HT-29 (cell line): Measurements from ENCODE around the gene ADARB2. TPM values are rescaled to one million over a fixed set of nuclear protein-coding genes. Genes with fewer than 3 reads are reported as not detected.
"Not testable (repeated sequence)": the region's sequence is repeated elsewhere in the genome, so short reads cannot be mapped to it uniquely, and the experiment has no call there.

Source experiments
- DNase-seq: peaks from one replicate; pipeline ENCODE4 v3.0.0-alpha.2; 2015; ENCODE audit warnings: low spot score
- total RNA-seq: library from RNA; depleted of rRNA; stranded (reverse); fragments of >200 nt; shearing (Covaris generic); gene quantifications from 2 replicates; pipeline ENCODE4 v1.2.3, GENCODE V29; 2014; rRNA removed

ADARB2 gene
- not detected in 2 replicates for total RNA-seq

- no peak for DNase-seq
These were observed at the start of gene ADARB2 for GRCh38 chr10:1737222-1738061. Gene ADARB2 (minus strand): TSS chr10:1737525.

GRCh38 chr10:1785835-1786234 lies 48.5 kb upstream of the ADARB2 start:
- DNase-seq: no peak

- DNase-seq: no peak
These were observed 45.5 kb upstream of the ADARB2 start for GRCh38 chr10:1782841-1783240.

GRCh38 chr10:1779796-1780195 lies 42.5 kb upstream of the ADARB2 start:
- no peak for DNase-seq

GRCh38 chr10:1778375-1778969 lies 41.1 kb upstream of the ADARB2 start:
- no peak for DNase-seq

GRCh38 chr10:1776127-1776662 lies 38.9 kb upstream of the ADARB2 start:
- DNase-seq: no peak

GRCh38 chr10:1774796-1775195 lies 37.5 kb upstream of the ADARB2 start:
- no peak for DNase-seq

- not testable (repeated sequence) for DNase-seq
These were observed 35.9 kb upstream of the ADARB2 start for GRCh38 chr10:1773204-1773603.

- no peak for DNase-seq
These were observed 28.7 kb upstream of the ADARB2 start for GRCh38 chr10:1766049-1766448.

GRCh38 chr10:1762076-1762475 lies 24.8 kb upstream of the ADARB2 start:
- no peak for DNase-seq

GRCh38 chr10:1754506-1755153 lies 17.3 kb upstream of the ADARB2 start:
- DNase-seq: no peak

- DNase-seq: no peak
These were observed 14.8 kb upstream of the ADARB2 start for GRCh38 chr10:1752153-1752552.

GRCh38 chr10:1747590-1748157 lies 10.3 kb upstream of the ADARB2 start:
- no peak for DNase-seq

GRCh38 chr10:1746796-1747195 lies 9.5 kb upstream of the ADARB2 start:
- no peak for DNase-seq

GRCh38 chr10:1745780-1746456 lies 8.6 kb upstream of the ADARB2 start:
- no peak for DNase-seq

GRCh38 chr10:1744524-1744923 lies 7.2 kb upstream of the ADARB2 start:
- DNase-seq: no peak

GRCh38 chr10:1743141-1743540 lies 5.8 kb upstream of the ADARB2 start:
- no peak for DNase-seq

GRCh38 chr10:1741450-1741849 lies 4.1 kb upstream of the ADARB2 start:
- no peak for DNase-seq

- DNase-seq: no peak
These were observed 2.4 kb upstream of the ADARB2 start for GRCh38 chr10:1739751-1740150.

- no peak for DNase-seq
These were observed 1.6 kb upstream of the ADARB2 start for GRCh38 chr10:1738950-1739349.

GRCh38 chr10:1736972-1737221 lies 428 bp downstream of the ADARB2 start:
- no peak for DNase-seq
